Activated CD8-positive, alpha-beta memory T cell treated with anti-CD3 and anti-CD28 coated beads for 36 hours (primary cell): Measurements from ENCODE around the gene PIK3R6. TPM values are rescaled to one million over a fixed set of nuclear protein-coding genes. Genes with fewer than 3 reads are reported as not detected.

Source experiments
- CTCF ChIA-PET: fragments of 350-600 bp; sonication (Branson Sonifier 250); formaldehyde crosslinking; loops from one replicate; lab custom pipeline; 2021; ENCODE audit warnings: antibody characterized with exemption; lab: Charles Lee
- POLR2A ChIA-PET: fragments of 350-600 bp; sonication (Branson Sonifier 250); formaldehyde crosslinking; loops from one replicate; lab custom pipeline; 2021; ENCODE audit warnings: antibody characterized with exemption; lab: Charles Lee
- total RNA-seq, 2 experiments: library from RNA; stranded (reverse); gene quantifications; one replicate each; pipeline ENCODE4 v1.2.3, GENCODE V29; 2021

PIK3R6 gene
- total RNA-seq, 2 experiments from 2014 or later: 0.30 to 0.46 TPM

DNA sequence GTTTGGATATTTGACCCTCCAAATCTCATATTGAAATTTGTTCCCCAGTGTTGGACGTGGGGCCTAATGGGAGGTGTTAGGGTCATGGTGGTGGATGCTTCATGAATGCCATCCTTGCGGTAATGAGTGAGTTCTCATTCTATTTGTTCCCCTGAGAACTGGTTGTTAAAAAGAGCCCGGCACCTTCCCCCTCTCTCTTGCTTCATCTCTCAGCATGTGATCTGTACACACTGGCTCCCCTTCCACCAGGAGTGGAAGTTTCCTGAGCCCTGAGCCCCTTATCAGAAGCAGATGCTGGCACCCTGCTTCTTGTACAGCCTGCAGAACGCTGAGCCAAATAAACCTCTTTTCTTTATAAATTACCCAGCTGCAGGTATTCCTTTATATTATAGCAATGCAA, 25.6 kb downstream of the PIK3R6 start:
- ChIA-PET CTCF (no interaction called here), POLR2A (no interaction called here)

DNA sequence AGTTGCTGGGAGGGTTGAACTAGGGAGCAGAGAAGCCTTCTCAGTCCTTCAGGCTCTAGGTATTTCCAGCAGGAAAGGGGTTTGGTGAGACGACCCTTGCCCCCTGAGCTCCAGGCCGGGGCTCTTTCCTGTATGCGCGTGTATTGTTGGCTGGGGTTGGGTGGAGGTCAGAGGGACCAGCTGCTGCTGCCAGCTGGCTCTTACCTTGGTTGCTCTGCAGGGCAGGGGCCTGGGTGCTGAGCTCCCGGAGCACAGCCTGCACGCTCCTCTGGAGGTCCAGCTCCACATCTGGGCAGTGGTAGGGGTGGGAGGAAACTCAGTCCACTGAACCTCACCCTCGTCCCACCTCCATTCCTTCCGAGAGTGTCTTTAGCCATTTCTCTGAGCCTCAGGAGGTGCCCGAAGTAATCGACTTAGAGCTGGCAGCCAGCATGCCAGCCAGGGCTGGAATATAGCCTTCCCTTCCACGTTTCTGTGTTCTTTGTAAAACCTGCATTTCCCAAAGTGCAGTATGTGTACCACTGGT, 28.0 kb downstream of the PIK3R6 start:
- CTCF ChIA-PET: no interaction called here

DNA sequence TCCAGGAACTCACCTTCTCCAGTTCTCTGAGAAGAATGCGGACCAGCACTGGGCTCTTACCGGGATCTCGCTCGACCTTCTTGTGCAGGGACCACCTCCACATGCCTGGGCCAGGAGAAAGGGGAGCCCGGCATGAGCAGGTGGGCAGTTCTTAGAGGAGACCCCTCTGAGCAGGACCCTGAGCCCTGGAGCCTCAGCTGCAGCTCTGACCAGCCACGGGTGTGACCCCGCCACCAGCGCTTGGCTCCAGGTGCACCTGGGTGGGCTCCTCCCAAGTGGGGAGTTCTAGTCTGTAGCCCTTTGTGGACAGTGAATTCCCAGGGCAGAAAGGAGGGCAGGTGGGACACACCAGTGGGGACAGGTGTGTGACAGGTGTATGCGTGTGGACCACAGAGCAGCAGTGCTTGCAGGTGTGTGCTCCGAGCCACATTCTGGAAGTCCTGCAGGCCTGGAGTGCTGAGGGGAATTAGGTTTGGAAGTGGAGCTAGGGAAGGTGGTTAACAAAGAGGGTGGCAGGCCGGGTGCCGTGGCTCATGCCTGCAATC, 28.9 kb downstream of the PIK3R6 start:
- CTCF ChIA-PET: no interaction called here
- POLR2A ChIA-PET: no interaction called here

More for the DNA sequence above, 28.0 kb downstream of the PIK3R6 start:
- POLR2A ChIA-PET: no interaction called here

DNA sequence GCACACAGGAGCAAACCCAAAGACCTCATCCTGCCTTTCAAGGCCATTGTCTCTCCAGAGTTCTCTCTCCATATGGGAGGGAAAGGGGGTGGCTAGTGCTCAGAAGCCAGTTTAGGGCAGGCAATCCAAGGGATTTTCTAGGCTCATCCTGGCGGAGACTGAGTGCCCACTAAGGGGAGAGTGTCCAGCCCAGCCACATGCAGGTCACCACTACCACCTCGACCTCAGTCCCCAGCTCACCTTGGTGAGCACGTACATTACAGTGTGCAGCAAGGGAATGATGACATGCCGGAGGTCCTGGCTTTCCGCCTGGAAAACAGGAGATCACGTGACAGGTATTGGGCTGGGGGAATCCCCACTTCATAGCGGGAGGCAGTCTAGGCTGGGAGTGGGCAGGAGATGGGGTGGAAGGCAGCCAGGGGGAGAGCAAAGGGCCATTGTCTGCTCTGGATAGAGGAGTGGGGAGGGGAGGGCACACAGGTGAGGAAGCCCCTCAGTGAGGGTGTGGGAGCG, 29.9 kb downstream of the PIK3R6 start:
- ChIA-PET CTCF (no interaction called here), POLR2A (no interaction called here)

DNA sequence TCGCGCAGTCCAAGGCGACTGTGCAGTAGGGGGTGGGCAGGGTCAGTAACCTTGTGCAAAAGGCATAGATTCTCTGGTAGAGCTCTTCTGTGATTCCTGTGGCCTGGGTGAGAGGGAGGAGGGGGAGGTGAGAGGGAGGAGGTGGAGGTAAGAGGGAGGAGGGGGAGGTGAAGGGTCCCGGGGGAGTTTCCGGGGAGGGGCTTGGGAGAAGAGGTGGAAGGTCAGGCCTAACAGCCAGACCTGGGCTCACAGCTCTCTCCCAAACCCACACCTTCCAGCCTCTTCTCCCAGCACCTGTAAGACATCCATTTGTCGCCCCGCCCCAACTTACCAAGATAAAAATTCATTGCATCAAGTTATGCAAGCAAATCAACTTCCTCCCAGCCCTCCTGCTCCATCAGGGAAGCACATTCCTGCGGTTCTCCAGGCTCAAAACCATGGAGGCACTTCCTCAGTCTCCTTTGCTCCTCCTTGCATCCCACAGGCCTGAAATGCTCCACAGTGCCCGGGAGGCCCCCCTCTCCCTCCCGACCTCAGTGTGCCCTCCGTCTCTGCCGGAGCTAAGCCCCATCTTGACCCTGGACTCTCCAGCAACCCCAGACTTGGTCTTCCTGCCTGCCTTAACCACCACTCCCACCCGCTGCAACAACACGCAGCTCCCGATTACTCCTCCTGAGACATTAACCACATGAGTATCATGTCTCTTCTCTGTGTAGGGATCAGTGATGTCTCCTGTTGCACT, 30.5 kb downstream of the PIK3R6 start:
- CTCF ChIA-PET: no interaction called here
- POLR2A ChIA-PET: no interaction called here

DNA sequence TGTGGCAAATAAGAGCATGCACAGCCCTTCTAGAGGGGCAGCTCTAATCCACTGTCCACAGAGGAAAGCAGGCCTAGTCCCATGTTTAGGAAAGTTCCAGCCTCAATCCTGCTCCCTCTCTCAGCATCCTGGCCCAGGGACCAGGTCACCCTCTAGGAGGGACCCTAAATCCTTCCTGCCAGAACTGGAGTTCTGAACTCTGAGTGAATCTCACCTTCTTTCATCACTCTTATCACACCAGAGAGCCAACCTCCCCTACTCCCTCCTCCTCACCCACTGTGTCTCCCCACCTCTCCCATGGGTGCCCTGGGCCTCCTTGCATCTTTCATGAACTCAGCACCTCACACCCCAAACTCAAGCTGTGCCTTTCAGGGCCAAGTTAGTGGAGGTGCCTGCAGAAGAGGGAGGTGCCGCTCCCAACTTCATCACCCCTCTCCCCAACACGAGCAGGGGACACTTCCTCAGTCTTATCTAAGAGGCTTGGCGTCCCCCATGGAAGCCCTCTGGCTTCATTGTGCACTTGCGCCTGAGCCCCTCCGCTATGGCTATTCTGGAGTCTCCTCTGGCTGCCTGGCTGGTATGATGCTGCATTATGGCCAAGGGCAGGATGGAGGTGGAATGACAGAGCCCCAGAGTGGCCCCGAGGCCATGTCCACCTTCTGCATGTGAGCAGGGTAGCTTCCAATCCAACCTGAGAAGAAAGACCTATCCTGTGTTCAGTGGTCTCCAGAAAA, 31.7 kb downstream of the PIK3R6 start:
- ChIA-PET CTCF (no interaction called here), POLR2A (no interaction called here)

DNA sequence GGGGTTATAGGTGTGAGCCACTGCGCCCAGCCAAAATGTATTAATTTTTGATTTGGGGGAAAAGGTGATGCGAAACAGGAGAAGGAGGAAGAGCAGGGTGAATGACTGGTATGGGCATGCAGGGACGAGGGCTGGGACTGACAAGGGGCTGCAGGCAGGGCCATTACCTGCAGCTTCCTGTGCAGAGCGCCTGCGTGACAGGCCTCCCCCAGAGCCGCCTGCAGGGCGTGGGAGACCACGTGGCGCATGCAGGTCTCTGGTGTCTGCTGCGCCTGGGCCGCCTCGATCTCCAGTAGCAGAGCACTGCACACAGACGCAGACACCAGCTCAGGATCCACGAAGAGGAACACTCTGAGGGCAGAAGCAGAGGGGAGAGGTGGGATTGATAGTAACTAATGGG, 32.4 kb downstream of the PIK3R6 start:
- ChIA-PET CTCF (no interaction called here), POLR2A (no interaction called here)

DNA sequence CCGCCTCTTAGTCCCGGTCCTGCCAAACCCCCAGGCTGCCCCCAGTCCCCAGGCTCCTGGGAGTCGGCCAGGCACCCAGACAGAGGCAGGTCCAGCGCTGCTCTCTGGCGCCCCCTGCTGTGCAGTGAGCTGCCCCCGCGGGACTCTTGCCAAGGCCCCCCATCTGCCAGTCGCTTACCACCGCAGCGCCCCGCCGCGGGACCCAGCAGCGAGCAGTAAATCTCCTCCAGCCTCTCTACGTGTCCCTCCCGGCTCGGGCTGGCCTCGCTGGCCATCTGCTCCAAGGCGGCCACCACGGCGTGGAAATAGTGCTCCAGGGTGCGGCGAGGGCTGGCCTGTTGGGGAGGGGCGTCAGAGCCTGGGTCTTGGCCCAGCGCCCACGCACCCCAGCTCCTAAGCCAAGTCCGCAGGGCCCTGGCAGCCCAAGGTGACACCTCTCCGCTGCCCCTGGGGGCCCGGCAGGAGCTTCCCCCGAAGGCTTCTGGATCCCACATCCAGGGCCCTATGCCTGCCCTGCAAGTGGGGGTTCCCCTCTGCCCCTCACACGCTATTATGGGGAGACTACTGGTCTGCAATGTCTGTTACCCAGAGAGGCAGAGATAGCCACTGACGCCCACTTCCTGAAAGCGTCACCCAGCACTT, 34.6 kb downstream of the PIK3R6 start:
- CTCF ChIA-PET: interaction anchor here (0.6 to 0.8 kb wide), 3 partner anchors 26 to 651 kb away, joined by 3 read pairs; no protein-coding TSS in a partner anchor
- POLR2A ChIA-PET: no interaction called here

DNA sequence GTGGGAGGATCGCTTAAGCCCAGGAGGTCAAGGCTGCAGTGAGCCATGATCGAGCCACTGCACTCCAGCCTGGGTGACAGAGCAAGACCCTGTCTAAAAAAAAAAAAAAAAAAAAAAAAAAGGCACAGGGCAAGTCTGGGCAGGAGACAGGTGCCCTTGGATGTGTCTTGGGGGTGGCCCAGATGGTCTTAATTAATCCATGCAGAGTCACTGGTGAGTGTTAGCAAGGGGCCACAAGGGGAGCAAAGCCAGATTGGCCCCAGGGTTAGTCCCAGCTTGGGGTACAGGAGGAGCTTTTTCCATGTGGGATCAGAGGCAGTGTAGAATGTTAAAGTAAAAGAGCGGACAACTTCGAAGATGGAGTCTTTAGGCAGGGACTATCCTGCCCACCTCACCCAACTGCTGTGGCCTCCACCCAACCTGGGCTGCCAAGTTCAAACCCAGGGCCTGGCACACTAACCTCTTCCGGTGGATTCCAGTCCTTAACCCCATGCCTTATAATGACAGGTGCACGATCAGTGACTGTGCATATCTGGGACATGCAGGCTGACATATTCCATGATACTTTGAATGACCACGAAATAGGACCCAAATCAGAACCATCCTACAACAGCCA, 36.1 kb downstream of the PIK3R6 start:
- ChIA-PET POLR2A (no interaction called here), CTCF (interaction anchor here (0.6 to 0.7 kb wide), 3 partner anchors 17 to 68 kb away, joined by 3 to 4 read pairs (median 3); no protein-coding TSS in a partner anchor)

DNA sequence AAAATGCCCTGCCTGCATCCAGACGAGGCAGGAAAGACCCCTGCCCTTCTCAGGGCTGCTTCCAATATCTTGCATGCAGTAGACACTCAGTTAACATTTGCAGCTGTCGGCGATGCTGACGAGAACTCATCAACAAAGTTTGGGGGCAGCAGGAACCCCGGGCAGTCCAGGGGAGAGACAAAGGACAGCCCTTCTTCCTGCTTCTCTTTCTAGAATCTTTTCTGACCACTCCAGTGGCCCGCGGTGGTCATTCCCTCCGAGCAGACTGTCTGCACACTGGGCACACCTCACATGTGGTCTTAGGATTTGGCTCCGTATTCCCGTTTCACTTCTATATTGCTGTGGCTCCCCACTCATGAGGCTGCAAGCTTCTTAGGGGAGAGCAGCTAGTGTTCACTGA, 37.3 kb downstream of the PIK3R6 start:
- CTCF ChIA-PET: no interaction called here

DNA sequence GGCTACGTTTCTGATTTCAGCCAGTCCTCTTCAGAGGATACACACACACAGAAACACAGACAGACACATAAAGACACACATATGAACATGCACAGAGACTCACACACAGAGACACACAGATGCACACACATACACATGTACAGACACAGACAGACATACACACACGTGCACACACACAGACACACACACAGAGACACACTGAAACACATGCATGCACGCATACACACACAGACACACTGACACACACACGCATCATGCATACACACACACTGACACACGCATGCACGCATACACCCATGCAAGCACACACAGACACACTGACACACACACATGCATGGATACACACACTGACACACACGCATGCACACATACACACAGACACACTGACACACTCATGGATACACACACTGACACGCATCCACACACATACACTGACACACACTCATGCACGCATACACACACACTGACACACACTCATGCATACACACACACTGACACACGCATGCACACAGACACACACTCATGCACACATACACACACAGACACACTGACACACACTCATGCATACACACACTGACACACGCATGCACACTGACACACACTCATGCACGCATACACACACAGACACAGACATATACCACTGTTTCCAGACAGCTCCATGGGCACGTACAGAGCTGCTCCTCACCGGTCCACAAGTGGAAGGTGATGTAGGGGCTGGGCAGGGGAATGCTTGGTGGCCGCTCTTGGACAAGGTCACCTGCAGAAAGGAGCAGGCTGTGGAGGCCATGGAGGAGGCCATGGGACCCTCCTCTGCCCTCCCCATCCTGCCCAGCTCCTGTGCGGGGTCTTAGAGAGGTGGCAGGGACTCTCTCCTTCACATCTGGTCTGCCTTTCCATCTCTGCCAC, 38.2 kb downstream of the PIK3R6 start:
- ChIA-PET POLR2A (no interaction called here), CTCF (no interaction called here)

More for the DNA sequence above, 37.3 kb downstream of the PIK3R6 start:
- POLR2A ChIA-PET: no interaction called here

DNA sequence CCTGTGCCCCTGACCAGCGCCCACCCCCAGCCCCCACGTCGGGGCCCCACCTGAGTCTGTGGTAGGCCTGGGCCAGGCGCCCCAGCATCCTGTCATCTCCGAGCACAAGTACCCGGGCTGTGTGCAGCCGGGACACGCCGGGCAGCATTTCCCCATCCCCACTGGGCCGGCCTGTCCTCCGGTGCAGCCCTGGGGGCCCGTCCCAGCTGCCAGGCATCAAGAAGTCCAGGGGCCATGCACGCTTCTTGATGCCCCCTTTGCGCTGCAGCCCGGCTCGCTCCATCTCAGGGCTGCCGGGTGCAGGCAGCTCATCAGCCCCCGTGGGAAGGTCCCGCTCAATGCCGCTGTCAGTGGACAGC, 39.0 kb downstream of the PIK3R6 start:
- CTCF ChIA-PET: no interaction called here
- POLR2A ChIA-PET: no interaction called here

DNA sequence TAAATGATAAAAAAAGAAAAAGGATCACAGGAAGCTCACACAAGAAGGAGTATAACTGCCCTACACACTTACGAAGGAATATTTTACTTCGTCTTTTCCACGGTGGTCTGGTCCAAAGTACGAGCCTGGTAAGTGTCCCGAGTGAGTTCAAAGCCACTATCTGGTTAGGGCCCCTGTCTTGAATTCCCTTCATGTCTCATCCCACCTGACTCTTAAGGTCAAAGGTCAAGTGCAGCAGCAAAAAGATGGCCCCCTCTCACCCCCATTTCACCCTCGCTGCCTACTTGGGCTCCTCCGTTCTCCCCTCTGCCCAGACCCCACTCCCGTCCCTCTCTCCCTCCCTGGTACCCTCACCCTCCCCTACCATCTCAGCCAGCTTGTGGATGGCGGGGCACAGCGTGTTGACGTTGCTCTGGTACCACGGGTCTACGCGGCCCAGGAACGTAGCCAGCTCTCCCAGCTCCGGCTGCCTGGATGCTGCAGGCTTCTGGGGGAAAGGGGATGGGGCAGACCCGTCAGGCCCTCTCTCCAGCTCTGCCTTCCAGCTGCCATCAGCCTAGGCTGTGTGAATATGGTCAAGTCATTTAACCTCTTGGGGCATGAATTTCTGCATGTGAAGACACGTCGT, 40.6 kb downstream of the PIK3R6 start:
- POLR2A ChIA-PET: interaction anchor here (0.6 kb wide), 1 partner anchor 31 kb away, joined by 5 read pairs; no protein-coding TSS in a partner anchor
- CTCF ChIA-PET: no interaction called here

DNA sequence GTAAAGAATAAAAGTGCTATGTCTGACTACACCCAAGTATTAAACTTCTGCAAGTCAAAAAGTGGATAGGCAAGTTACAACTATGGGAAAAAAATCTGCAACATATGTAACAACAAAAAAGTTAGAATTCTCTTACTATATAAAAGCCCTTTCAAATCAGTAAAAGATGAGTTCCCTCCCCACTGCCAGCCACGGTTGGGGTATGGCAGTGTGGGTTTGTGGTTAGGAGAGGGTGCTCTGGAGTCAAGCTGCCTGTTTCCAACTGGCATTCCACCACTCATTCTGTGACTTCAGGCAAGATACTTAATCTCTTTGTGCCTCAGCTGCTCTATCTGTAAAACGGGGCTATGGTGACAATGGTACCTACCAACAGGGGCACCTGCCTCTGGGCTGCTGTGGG, 41.7 kb downstream of the PIK3R6 start:
- CTCF ChIA-PET: no interaction called here
- POLR2A ChIA-PET: no interaction called here

DNA sequence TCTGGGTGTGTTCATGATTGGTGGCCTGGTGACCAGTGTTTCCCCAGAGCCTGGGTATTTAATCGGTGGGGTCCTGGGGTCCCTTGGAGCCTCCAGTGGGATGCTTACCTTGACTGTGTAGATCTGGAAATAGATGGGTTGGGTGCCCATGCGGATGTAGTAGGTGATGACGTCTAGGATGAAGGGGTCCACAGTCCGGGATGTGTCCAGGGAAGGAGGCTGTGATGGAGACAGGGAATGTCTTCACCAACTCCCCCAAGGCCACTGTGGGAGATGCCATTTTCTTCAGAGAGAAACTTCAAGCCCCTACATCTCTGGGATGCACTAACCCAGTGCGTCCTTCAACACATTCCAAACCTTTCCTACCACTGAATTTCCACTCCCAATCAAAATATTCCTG, 44.2 kb downstream of the PIK3R6 start:
- ChIA-PET POLR2A (no interaction called here), CTCF (no interaction called here)

DNA sequence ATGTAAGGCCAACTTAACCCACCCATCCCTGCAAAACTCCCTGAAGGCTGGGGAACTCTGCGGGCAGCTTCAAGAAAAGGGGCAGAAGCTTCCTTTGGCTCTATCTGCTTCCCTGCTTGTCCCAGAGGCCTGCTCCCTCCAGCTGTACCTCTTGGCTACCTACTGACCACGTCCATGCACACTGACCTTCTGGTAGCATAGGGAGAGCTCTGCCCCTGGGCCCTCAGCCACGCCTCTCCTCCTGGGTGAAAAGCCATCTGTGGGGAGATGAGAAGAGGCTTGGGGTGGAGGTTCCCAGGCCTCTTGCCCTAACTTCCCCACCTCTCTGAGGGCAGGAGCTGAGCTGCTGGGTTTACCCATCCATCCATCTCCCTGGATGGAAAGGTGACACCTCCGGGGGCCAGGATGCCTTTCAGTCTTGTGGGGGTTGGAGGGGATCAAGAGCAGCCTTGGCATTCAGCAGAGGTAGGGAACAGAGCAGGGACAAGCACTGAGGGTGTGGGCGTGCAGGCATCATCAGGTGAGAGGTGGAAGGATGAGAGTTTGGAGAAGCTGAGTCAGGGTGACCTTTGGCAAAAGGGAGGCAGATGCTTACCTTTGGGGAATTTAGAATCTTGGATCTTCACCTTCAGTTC, 45.0 kb downstream of the PIK3R6 start:
- ChIA-PET CTCF (interaction anchor here (1.0 kb wide), 1 partner anchor 176 kb away, joined by 3 read pairs; no protein-coding TSS in a partner anchor), POLR2A (no interaction called here)

DNA sequence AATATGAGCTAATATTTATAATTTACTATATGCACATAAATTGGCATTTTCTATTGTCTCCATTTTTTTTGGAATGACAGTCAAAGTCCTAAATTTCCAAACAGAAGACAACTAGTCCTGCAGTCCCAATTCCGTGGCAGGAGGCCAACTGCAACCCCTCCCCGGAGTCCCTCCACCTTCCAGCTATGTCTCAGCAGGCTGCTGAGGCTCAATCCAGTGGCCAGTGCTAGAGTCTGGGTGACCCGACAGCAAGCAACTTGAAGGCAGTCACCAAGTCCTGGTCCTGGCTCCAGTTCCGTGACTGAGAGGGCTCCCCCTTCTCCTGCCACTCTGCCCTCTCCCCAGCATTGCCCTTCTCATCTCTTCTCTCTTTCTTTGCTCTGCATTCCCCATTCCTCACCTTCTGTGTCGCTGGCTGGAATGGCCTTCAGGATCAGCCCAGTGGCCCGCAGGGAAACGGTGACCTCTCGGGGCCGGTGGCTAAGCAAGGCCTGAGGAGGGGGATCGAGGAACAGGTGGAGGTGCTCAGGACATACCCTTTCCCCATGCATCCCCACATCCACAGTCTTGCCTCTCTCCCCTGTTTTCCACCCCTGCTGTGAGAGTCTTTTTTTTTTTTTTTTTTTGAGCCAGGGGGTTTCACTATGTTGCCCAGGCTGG, 45.9 kb downstream of the PIK3R6 start:
- POLR2A ChIA-PET: no interaction called here
- CTCF ChIA-PET: no interaction called here
